K562 (cell line): ENCODE data around the gene ATP5F1D. TPM values are rescaled to one million over a fixed set of nuclear protein-coding genes. Genes with fewer than 3 reads are reported as not detected.

Experiments used
- ATF3 ChIP-seq, 2 experiments: fragments of 450-650 bp in 1 of 2; sonication (generic) in 1 of 2; formaldehyde crosslinking in 1 of 2; IDR thresholded peaks in 1 of 2; conservative IDR thresholded peaks in 1 of 2; 2 replicates each; pipeline versions ENCODE4 v1.6.1 to v1.8.1; 2016 to 2023; ENCODE audit warnings: mild to moderate bottlenecking in 2 of 2, moderate library complexity in 2 of 2, inconsistent platforms in 1 of 2, missing genetic modification reagents in 1 of 2
- COPS2 ChIP-seq: fragments of 450-650 bp; conservative IDR thresholded peaks from 2 replicates; pipeline ENCODE4 v1.6.1; 2016; ENCODE audit warnings: mild to moderate bottlenecking, moderate library complexity
- E2F8 ChIP-seq: fragments of 450-650 bp; IDR thresholded peaks from 2 replicates; pipeline ENCODE4 v1.7.1; 2018; ENCODE audit warnings: mild to moderate bottlenecking, low read depth; ENCODE audit not compliant: partially characterized antibody
- ELK3 ChIP-seq: fragments of 450-650 bp; formaldehyde crosslinking; IDR thresholded peaks from 2 replicates; pipeline ENCODE4 v1.4.0; 2020; ENCODE audit warnings: mild to moderate bottlenecking
- HBP1 ChIP-seq: fragments of 450-650 bp; formaldehyde crosslinking; IDR thresholded peaks from 2 replicates; pipeline ENCODE4 v1.4.0; 2022; ENCODE audit warnings: missing genetic modification characterization
- ILF3 ChIP-seq: fragments of 450-650 bp; IDR thresholded peaks from 2 replicates; pipeline ENCODE4 v1.6.1; 2018; ENCODE audit warnings: antibody characterized with exemption, mild to moderate bottlenecking, moderate library complexity, borderline replicate concordance
- L3MBTL2 ChIP-seq: fragments of 450-650 bp; IDR thresholded peaks from 2 replicates; pipeline ENCODE4 v1.6.1; 2016; ENCODE audit warnings: mild to moderate bottlenecking, moderate library complexity
- MAFK ChIP-seq: IDR thresholded peaks from 2 replicates; pipeline ENCODE4 v1.6.1; 2011; ENCODE audit warnings: low read length, improper control_type of control experiment
- MTA2 ChIP-seq: fragments of 450-650 bp; IDR thresholded peaks from 2 replicates; pipeline ENCODE4 v1.6.1; 2016; ENCODE audit warnings: low read depth
- NKRF ChIP-seq: fragments of 450-650 bp; IDR thresholded peaks from 2 replicates; pipeline ENCODE4 v1.6.1; 2016; ENCODE audit warnings: borderline replicate concordance
- POU5F1 ChIP-seq: fragments of 150-350 bp; IDR thresholded peaks from 2 replicates; pipeline ENCODE4 v1.6.1; 2014; ENCODE audit warnings: borderline replicate concordance, low read length, low read depth, mild to moderate bottlenecking; ENCODE audit not compliant: partially characterized antibody
- SMC3 ChIP-seq: conservative IDR thresholded peaks from 2 replicates; pipeline ENCODE4 v1.6.1; 2011; ENCODE audit warnings: low read depth, low read length, improper control_type of control experiment; ENCODE audit not compliant: insufficient read depth
- SUPT5H ChIP-seq: fragments of 450-650 bp; IDR thresholded peaks from 2 replicates; pipeline ENCODE4 v1.6.1; 2016
- YBX1 ChIP-seq: fragments of 450-650 bp; IDR thresholded peaks from 2 replicates; pipeline ENCODE4 v1.7.1; 2016; ENCODE audit warnings: mild to moderate bottlenecking
- ZFP91 ChIP-seq: sonication (generic); formaldehyde crosslinking; IDR thresholded peaks from 2 replicates; pipeline ENCODE4 v1.8.0; 2022; ENCODE audit warnings: mild to moderate bottlenecking, missing genetic modification reagents
- ZNF124 ChIP-seq: sonication (generic); formaldehyde crosslinking; IDR thresholded peaks from 2 replicates; pipeline ENCODE4 v1.8.1; 2022; ENCODE audit warnings: missing genetic modification reagents
- ZNF197 ChIP-seq: fragments of 200-800 bp; sonication (Bioruptor generic); IDR thresholded peaks from 2 replicates; pipeline ENCODE4 v1.6.1; 2016; ENCODE audit warnings: low read depth, missing genetic modification characterization, missing compliant biosample characterization
- ZNF274 ChIP-seq: IDR thresholded peaks from 2 replicates; pipeline ENCODE4 v1.6.1; 2011; ENCODE audit warnings: low read depth, mild to moderate bottlenecking, low read length, moderate library complexity, borderline replicate concordance
- polyA plus RNA-seq, 8 experiments: library from polyadenylated mRNA; depleted of rRNA in 4 of 8; stranded (reverse) in 5 of 8; unstranded in 3 of 8; fragments of >200 nt; fragmentation: Nextera tagmentation in 2 of 8; fragmentation: Illumina TruSeq in 1 of 8; extraction: Ambion mirVana in 2 of 8; extraction: Trizol in 1 of 8; gene quantifications; 2 replicates each; pipeline versions ENCODE4 v1.2.1 to v1.2.3, GENCODE V29; 2011 to 2014; ENCODE audit warnings: inconsistent platforms in 1 of 8, missing spikeins in 1 of 8
- total RNA-seq, 7 experiments: library from RNA; depleted of rRNA in 6 of 7; stranded (reverse); fragments of >200 nt in 6 of 7; fragmentation: Illumina TruSeq in 2 of 7; extraction: Trizol in 2 of 7; gene quantifications; 2 replicates each; pipeline versions ENCODE4 v1.2.1 to v1.2.3, GENCODE V29; 2011 to 2021; ENCODE audit warnings: low replicate concordance in 1 of 7

ATP5F1D gene
- total and polyA plus RNA-seq, 9 of the 15 experiments (the other 6 are each of a cell fraction or from before 2014, with no cell fraction given), result 3.9 to 409 (median 36.8) TPM

- TF ChIP-seq NKRF (peak; percentile 55; the same call in 1 of the 2 replicates), MTA2 (no peak), SUPT5H (no peak), SMC3 (peak; percentile 86), POU5F1 (no peak), HBP1 (CRISPR knock-in tag) (0 out of 2 replicates have a peak, but pooled peaks have one; percentile 38), ZNF197 (CRISPR knock-in tag) (no peak), ATF3 (IDR thresholded peaks at IDR 0.05) (no peak), ATF3 (CRISPR knock-in tag; conservative IDR thresholded peaks at IDR 0.05) (no peak), L3MBTL2 (peak; percentile 26), ZNF124 (no peak), ELK3 (CRISPR knock-in tag) (no peak), ZNF274 (no peak), MAFK (no peak), YBX1 (no peak), COPS2 (no peak), E2F8 (no peak), ILF3 (peak; percentile 88; the same call in 1 of the 2 replicates), ZFP91 (0 out of 2 replicates have a peak, but pooled peaks have one; percentile 40)
Measured at GRCh38 chr19:1266916-1267476, 25.4 kb downstream of the ATP5F1D start (continued).
